Smooth muscle cell (in vitro differentiated cells): Measurements from ENCODE around the gene VPS16. TPM values are rescaled to one million over a fixed set of nuclear protein-coding genes. Genes with fewer than 3 reads are reported as not detected.

Source experiments
- DNase-seq: peaks from one replicate; lab custom pipeline; 2025; ENCODE audit not compliant: unreplicated experiment; lab: John Stamatoyannopoulos, UW
- H2AFZ ChIP-seq: fragments of 200-600 bp; sonication (generic); 2 replicates; pipeline ENCODE4 v1.6.0; 2016; ENCODE audit warnings: antibody characterized with exemption, low read depth, mild to moderate bottlenecking
- H3F3A ChIP-seq: fragments of 200-600 bp; sonication (generic); 2 replicates; pipeline ENCODE4 v1.6.0; 2017; ENCODE audit warnings: antibody characterized with exemption, low read depth
- H3K27ac ChIP-seq: fragments of 200-600 bp; sonication (generic); 2 replicates; pipeline ENCODE4 v1.5.1; 2016; ENCODE audit warnings: low read depth, mild to moderate bottlenecking
- H3K27me3 ChIP-seq: fragments of 200-600 bp; sonication (generic); 2 replicates; pipeline ENCODE4 v1.6.1; 2016; ENCODE audit warnings: low read depth, mild to moderate bottlenecking
- H3K36me3 ChIP-seq: fragments of 200-600 bp; sonication (generic); 2 replicates; pipeline ENCODE4 v1.5.1; 2016; ENCODE audit warnings: low read depth
- H3K4me1 ChIP-seq: fragments of 200-600 bp; sonication (generic); 2 replicates; pipeline ENCODE4 v1.5.1; 2016; ENCODE audit warnings: low read depth
- H3K4me2 ChIP-seq: fragments of 200-600 bp; sonication (generic); 2 replicates; pipeline ENCODE4 v1.6.0; 2016; ENCODE audit warnings: mild to moderate bottlenecking
- H3K4me3 ChIP-seq: fragments of 200-600 bp; sonication (generic); 2 replicates; pipeline ENCODE4 v1.5.1; 2016; ENCODE audit warnings: mild to moderate bottlenecking
- H3K79me2 ChIP-seq: fragments of 200-600 bp; sonication (generic); 2 replicates; pipeline ENCODE4 v1.6.0; 2016; ENCODE audit warnings: low read depth, mild to moderate bottlenecking
- H3K9ac ChIP-seq: fragments of 200-600 bp; sonication (generic); 2 replicates; pipeline ENCODE4 v1.6.0; 2016; ENCODE audit warnings: low read depth
- H3K9me3 ChIP-seq: fragments of 200-600 bp; sonication (generic); replicated peaks from 2 replicates; pipeline ENCODE4 v1.5.1; 2016; ENCODE audit warnings: low read depth
- H4K20me1 ChIP-seq: fragments of 200-600 bp; sonication (generic); 2 replicates; pipeline ENCODE4 v1.6.0; 2016; ENCODE audit warnings: low read depth
- WGBS: methylation state at CpG from one replicate; pipeline ENCODE4 v1.1.7; 2016; ENCODE audit warnings: low lambda C conversion rate; 5-methylcytosine and 5-hydroxymethylcytosine counted together
- polyA plus RNA-seq: library from polyadenylated mRNA; unstranded; fragments of >200 nt; fragmentation: Nextera tagmentation; extraction: Ambion mirVana; gene quantifications from 2 replicates; pipeline ENCODE4 v1.2.1, GENCODE V29; 2016
- total RNA-seq: library from RNA; depleted of rRNA; stranded (reverse); fragments of >200 nt; gene quantifications from 2 replicates; pipeline ENCODE4 v1.2.3, GENCODE V29; 2014
- TF ChIP-seq, protein P1 (sequence below): fragments of 200-600 bp; sonication (generic); IDR thresholded peaks from 2 replicates; pipeline ENCODE4 v1.5.1; 2017; ENCODE audit warnings: borderline replicate concordance, mild to moderate bottlenecking, antibody characterized with exemption; ENCODE audit not compliant: insufficient read depth, poor library complexity, severe bottlenecking

VPS16 gene
- total and polyA plus RNA-seq, 2 experiments from 2014 or later: 26.3 to 36.9 TPM

DNA sequence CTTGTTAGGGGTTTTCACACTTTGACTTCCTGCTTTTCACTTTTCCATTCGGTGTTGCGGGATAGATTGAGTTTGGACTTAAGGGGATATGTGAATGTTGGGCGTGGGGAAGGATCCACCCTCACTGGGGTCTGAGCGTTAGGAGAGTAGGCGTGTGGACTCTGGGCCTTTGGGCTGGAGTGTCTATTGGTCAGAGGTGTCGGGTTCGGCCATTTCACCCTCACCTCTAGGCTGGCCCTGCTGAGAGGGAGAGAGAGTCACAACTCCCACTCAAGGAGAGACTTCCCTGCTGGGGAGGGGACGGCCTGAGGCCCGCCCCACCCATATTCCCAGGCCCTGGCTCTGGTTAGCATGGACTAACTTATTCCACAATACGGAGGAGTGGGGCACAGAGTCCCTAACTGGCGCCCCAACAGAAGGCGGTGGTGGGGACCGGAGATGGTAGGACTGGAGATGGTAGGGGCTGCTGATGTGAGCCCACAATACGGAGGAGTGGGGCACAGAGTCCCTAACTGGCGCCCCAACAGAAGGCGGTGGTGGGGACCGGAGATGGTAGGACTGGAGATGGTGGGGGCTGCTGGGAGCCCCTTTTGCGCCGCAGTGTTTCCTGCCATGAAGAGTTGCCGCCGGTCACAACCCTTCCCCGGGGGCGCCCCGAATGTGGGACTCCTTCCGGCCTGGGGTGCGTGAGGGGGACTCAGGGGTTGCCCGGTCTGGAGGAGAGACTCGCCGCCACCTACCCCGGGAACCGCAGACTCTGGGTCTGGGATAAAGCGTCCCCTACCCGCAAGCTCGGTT, 31.3 kb downstream of the VPS16 start:
- Histone ChIP-seq H3K4me1 (peaks cover 25% of the 10 kb centered on the region), H4K20me1 (peaks cover 25% of the 10 kb centered on the region), H3K79me2 (peaks cover 33% of the 10 kb centered on the region), H3K9ac (no peak overlapping the region), H3K36me3 (no peaks in the 10 kb centered on the region), H3K4me2 (peak overlapping the region; percentile 99), H3K4me3 (peak overlapping the region; percentile 95), H3K27me3 (no peaks in the 10 kb centered on the region), H3K9me3 (no peaks in the 10 kb centered on the region), H3F3A (peaks cover 14% of the 10 kb centered on the region), H3K27ac (no peak overlapping the region), H2AFZ (no peak overlapping the region)
- no peak for DNase-seq
- WGBS: 42% methylated on average over 29 of the region's 34 CpGs
- TF ChIP-seq, protein P1, sequence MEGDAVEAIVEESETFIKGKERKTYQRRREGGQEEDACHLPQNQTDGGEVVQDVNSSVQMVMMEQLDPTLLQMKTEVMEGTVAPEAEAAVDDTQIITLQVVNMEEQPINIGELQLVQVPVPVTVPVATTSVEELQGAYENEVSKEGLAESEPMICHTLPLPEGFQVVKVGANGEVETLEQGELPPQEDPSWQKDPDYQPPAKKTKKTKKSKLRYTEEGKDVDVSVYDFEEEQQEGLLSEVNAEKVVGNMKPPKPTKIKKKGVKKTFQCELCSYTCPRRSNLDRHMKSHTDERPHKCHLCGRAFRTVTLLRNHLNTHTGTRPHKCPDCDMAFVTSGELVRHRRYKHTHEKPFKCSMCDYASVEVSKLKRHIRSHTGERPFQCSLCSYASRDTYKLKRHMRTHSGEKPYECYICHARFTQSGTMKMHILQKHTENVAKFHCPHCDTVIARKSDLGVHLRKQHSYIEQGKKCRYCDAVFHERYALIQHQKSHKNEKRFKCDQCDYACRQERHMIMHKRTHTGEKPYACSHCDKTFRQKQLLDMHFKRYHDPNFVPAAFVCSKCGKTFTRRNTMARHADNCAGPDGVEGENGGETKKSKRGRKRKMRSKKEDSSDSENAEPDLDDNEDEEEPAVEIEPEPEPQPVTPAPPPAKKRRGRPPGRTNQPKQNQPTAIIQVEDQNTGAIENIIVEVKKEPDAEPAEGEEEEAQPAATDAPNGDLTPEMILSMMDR: no peak

DNA sequence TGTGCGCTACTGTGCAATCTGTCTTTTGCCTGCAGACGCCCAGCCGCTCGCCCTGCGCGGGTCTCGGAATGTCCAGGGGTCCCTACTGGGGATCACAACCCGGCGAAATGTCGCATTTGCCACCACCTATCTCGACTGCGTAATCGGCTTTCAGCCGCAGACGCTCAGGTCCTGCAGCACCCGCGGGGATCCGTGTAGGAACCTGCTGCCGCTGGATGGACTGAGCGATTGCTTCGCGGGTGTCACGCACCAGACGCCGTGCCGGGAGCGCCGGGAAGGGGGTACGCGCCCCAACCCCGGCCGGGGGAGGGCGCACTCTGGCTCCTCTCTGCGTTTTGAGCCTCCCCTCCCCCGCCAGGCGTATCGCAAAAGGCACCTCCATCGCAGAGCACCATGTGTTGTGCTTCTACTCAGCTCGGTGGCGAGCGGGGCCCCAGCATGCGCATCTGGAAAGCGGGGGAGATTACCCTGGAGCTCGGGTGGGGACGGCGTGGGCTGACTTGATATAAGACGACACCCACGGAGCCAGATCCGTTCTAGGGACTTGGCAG, 32.0 kb downstream of the VPS16 start:
- Histone ChIP-seq H3K9me3 (no peaks in the 10 kb centered on the region), H3K4me2 (peak overlapping the region; percentile 99), H3K9ac (no peak overlapping the region), H3K27ac (no peak overlapping the region), H3K36me3 (no peaks in the 10 kb centered on the region), H3K79me2 (peaks cover 37% of the 10 kb centered on the region), H4K20me1 (peaks cover 32% of the 10 kb centered on the region), H3F3A (peaks cover 14% of the 10 kb centered on the region), H2AFZ (peak overlapping the region; percentile 73), H3K4me1 (peaks cover 25% of the 10 kb centered on the region), H3K4me3 (peak overlapping the region; percentile 95), H3K27me3 (no peaks in the 10 kb centered on the region)
- DNase-seq: peak; percentile 36
- TF ChIP-seq, protein P1: peak; percentile 9
- WGBS: under 1% methylated on average over 48 of the region's 49 CpGs

DNA sequence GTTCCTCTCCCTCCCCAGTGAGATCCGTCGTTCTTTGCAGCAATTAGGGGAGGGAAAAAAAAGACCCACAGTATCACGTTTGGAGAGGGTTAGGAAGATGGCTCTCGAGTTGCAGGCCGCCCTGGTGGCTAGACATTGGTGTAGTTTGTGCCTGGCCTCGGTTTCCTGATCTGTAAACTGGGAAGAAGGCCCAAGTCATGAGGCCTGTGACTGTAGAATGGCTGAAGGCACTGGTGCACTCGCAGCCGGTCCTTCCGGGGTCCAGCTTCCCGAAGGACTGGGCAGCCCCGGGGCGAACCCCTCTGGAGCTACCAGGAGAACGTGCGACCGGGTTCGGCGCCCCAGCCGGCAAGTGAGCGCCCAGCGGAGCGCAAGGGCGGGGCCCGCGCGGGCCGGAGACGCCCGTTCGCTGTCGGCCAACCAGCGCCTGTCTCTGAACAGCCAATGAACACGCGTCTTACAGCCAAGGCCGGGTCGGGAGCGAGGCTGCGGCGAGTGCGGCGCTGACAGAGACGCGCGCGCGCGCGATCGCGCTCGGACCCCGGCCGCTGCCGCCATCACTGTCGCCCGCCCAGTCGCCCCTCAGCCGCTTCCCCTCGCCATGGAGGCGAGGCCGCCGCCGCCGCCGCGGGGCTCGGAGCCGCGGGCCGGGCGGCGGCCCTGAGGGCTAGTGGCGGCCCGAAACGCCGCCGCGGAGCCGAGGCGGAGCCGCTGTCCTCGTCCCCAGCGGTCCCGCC, 32.6 kb downstream of the VPS16 start, which contains the start of gene PTPRA:
Gene PTPRA, plus strand, starts transcription at position 472 of the 737 bp plus-strand sequence. CDS start 90,797 bp downstream, outside the sequence.
- peaks cover 14% of the 10 kb centered on the region for H3F3A ChIP-seq
- no peaks in the 10 kb centered on the region for H3K36me3 ChIP-seq
- peak within 1 kb of the TSS; percentile 99 for H3K4me2 ChIP-seq
- H3K4me3 ChIP-seq: peak within 1 kb of the TSS; percentile 95
- peaks cover 38% of the 10 kb centered on the region for H4K20me1 ChIP-seq
- H3K27ac ChIP-seq: no peak within 1 kb of the TSS
- peak within 1 kb of the TSS; percentile 65 for H3K9ac ChIP-seq
- no peaks in the 10 kb centered on the region for H3K9me3 ChIP-seq
- H3K27me3 ChIP-seq: no peaks in the 10 kb centered on the region
- DNase-seq: peak; percentile 59
- peak within 1 kb of the TSS; percentile 73 for H2AFZ ChIP-seq
- under 1% methylated on average over 70 of the region's 83 CpGs for WGBS
- TF ChIP-seq, protein P1: no peak
- peaks cover 42% of the 10 kb centered on the region for H3K79me2 ChIP-seq
- peaks cover 25% of the 10 kb centered on the region for H3K4me1 ChIP-seq
